Colon (tissue), 2 donors: Measurements from ENCODE around the gene LRP8.

Experiments
- FAIRE-seq: peaks from 2 replicates; lab custom pipeline; 2012; peaks lifted over from hg19 to GRCh38; lab: Jason Lieb, UNC
- donor health status: control.
- donor health status: control.

LRP8 gene

DNA sequence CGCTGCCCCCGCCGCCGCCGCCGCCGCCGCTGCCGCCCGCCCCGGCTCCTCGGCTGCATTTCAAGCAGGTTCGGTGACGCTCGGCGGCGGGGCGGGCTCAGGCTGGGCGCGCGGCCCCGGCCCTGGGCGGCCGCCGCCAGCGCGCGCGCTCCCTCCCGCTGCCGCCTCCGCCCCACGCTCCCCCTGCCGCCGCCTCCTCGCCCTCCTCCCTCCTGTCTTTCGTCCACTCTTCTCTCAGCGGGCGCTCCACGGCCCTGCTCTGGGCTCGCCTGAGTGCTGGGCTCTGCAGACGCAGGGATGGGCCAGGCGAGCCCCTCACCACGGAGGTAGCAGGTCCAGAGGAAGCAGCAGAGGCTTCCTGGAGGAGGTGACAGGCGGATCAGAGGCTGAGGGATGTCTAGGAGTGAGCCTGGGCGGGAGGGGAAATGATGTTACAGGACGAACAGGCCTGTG, at the start of gene LRP8:
Gene LRP8, minus strand, starts transcription at position 62 of the 453 bp plus-strand sequence. CDS start 158 bp downstream, outside the sequence.
- no peak for FAIRE-seq

DNA sequence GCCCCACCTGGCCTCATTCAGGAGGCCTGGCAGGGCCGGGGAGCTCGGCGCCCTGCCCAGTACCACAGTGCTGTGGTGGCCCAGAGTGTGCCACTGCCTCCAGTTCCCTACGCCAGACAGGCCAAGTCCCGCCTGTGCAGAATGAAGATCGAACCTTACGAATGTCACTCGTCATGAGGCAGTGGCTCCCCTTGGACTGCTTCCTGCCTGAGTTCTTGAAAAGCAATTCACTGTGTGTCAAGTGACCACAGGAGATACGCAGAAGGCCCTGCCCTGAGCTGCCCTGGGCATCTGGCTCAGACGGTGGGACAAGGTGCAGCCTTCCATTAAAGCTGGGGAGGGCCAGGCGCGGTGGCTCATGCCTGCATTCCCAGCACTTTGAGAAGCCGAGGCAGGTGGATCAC, 49.6 kb upstream of the LRP8 start:
- no peak for FAIRE-seq

DNA sequence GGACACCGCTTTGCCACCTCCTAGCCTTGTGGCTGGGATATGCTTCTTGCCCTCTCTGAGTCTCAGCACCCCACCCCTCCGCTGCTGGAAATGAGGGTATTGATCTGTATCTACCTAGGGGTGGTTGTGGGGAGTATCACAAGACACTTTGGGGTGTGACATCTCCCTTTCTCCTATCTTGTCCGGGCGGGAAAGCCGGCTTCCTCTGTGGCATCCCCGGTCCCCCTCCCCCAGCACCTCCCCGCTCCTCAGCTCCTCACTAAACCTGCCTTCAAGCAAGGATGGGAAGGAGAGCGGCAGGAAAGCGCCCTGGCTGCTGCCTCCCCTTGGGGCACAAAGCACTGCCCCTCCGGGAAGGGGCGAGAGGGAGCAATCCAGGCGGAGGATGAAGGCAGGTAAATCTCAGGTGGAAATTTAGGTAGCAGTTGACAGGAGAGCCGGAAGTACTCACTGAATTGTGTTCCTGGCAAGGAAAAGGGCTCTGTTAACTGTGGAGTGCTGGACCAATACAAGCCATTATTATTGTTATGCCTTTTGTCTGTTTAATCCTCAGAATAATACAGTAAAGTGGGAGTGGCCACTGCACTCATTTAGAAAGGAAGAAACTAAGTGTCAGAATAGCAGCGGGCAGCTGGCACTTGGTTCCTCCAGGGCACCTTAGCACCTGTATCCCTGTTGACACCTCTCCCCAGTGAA, 49.0 kb upstream of the LRP8 start:
- no peak for FAIRE-seq

DNA sequence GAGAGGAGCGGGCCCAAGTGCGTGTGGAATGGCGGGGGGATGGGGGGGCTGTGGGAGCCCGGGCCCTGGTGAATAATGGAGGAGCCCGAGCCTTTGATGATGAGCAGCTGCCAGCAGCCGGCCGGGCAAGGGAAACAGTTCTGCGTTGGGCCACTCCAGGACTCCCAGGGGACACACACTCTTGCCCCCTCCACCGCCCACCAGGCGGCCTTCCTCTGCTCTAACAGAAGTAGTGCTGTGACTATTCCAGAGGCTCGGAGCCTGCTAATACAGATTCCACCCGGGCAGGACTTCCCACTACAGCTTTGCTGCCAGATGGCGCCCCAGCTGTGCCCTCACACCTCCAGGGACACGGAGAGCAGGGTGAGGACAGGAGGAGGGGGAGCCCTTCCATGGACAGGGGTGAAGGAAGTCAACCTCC, 48.2 kb upstream of the LRP8 start:
- no peak for FAIRE-seq

DNA sequence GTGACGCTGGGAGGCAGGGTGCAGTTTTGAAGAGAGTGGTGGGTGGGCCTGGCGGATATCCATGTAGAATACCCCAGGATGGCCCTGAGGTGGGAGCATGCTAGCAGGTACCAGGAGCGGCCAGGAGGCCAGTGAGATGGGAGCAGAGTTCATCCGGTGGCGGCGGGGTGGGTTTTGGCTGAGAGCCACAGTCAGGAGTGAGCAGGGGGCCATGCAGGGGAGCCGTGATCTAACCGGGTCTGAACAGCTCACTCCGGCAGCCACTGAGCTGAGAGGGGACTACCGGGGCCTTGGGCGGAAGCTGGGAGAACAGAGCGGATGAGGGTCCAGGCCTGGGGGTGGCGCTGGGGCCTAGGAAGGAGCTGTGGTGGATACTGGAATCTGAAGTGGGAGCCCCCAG, 47.6 kb upstream of the LRP8 start:
- no peak for FAIRE-seq

DNA sequence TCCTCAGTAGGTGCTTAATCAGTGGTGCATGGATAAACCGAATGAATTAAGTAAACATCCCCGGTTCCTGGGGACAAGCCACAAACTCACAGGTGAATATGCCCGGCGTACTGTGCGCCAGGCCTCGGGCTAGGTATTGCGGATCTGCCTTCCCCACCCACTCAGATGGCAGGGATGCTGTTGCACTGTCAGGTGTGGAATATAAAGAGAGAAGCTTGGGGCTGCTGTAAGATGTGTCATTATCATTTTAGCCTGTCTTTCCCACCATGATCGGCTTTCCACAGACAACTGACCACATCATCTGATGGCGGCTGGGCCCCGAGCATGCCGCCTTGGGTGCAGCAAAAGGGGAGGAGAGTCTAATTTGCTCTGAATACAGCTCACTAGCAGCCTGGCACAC, 45.4 kb upstream of the LRP8 start:
- FAIRE-seq: no peak

DNA sequence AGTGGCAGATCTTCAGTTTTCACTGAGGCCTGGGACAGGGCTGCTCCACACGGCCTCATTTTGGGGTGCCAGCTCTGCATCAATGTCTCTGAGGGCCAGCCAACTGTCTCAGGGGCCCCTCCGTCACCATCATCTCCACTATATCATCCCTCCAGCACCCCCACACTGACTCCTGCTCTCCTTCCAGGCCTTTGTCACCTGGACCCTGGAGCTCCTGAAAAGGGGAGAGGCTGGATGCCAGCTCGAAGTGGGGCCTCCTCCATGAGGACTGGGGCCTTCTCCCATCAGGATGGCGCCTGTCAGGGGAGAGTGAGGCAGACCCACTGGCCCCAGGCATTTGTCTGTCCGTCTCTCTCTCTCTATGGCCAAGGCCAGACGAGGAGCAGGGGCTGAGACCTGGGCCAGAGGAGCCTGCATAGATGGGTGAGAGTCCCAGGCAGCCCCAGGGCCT, 44.7 kb upstream of the LRP8 start:
- FAIRE-seq: no peak

DNA sequence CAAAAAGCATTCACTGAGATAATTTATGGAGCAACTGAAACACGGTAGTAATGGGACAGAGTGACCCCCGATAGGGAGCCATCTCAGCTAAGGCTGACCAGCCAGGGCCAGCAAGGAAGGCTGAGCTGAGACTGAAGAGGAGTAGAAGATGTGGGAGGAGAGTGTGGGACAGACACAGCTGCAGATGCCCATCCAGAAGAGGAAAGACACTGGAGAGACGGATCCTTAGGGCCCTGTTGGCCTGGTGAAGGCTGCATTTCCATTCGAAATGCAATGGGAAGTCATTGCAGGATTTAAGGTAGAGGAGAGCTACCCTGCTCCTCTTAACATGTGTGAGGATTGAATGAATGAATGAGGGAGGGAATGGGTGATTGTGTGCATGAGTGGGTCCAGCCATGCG, 44.0 kb upstream of the LRP8 start:
- FAIRE-seq: no peak

DNA sequence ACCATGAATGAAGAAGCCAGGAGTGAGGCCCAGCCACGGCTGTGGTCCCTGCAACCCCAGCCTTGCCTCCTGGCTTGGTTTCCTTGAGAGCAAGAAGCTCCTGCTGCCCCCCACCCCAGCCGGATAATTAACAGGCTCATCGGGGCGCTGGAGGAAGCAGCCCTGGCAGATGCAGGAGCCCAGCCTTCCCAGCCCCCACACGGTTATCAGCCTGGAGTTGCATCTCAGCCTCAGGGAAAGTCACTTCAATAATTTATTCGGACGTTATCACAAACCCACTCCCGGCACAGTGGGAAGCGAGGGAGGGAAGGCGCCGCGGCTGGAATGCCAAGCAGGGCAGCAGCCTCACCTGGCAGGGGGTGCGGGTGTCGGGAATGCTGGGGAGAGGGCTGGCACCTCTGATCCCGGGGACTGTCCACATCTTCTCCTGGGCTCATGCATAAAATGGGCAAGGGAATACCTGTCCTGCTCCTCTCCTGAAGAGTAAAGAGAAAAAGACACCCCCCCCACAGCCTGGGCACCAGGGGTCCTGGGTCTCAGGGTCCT, 43.3 kb upstream of the LRP8 start:
- FAIRE-seq: no peak

DNA sequence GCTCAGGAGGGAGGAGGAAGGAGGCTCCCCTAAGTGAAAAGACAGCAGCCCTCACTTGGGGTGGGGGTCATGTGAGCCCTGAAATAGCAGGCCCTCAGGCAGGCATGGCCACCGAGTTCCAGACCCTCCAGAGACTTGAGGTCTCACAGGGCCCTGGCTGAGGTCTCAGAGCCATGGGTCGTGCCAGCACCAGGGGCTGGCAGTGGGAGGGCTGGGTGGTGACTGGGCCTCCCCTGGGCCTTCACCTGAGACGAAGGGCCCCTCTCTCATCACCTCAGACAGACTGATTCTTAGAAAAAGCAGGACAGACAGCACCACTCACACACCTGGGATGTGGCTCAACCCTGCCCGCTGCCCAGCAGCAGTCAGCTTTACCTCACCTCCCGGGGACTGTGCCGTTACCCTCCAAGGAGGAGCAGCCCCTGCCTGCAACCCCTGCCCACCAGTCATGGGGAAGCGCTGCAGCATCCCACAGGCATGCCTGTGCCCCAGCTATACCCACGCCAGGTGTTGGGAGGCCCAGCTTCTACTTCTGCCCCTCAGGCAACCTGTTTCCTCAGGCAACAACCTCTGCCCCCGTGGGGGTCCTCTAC, 42.6 kb upstream of the LRP8 start:
- FAIRE-seq: no peak

DNA sequence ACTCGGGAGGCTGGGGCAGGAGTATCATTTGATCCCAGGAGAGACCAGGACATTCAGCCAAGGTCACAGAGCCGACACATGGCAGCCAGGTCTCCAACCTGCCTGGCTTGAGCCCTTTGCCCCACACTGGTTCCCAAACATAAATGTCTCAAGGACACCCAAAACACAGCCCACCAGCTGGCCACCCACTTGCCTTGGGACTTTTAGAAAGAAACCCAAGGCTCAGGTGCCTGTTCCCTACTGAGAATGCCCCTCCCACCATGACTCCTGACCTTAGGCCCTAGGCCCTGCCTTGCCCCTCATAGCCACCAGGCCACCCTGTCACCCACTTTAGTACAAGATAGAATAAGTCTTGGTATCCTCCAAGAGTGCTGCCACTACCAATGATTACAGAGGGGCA, 41.9 kb upstream of the LRP8 start:
- no peak for FAIRE-seq

DNA sequence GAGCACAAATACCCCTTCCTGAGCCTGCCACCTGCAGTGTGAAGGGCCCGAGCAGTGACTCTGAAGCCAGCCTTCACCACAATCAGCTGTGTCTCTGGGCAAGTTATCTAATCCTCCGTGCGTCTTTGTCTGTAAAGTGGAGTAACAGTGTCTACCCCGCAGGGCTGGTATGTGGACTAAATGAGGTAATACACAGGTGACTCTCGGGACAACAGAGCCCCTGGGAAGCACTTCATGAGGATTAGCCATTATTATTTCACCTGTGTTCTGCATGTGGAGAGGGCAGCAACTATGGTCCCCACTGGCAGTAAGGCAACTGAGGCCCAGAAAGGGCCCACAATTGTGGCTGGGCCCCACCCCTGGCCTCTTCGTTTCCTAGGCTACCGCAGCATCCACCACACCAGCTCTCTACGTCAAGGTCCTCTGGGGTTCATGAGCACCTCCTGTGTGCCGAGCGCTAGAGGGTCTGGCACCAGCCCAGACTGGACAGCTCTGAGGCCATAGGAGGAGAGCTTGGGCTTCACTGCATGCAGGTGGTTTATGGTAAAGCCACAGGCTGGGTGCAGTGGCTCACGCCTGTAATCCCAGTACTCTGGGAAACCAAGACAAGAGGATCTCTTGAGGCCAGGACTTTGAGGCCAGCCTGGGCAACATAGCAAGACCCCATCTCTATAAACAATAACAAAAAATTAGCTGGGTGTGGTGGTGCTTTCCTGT, 41.3 kb upstream of the LRP8 start:
- no peak for FAIRE-seq

DNA sequence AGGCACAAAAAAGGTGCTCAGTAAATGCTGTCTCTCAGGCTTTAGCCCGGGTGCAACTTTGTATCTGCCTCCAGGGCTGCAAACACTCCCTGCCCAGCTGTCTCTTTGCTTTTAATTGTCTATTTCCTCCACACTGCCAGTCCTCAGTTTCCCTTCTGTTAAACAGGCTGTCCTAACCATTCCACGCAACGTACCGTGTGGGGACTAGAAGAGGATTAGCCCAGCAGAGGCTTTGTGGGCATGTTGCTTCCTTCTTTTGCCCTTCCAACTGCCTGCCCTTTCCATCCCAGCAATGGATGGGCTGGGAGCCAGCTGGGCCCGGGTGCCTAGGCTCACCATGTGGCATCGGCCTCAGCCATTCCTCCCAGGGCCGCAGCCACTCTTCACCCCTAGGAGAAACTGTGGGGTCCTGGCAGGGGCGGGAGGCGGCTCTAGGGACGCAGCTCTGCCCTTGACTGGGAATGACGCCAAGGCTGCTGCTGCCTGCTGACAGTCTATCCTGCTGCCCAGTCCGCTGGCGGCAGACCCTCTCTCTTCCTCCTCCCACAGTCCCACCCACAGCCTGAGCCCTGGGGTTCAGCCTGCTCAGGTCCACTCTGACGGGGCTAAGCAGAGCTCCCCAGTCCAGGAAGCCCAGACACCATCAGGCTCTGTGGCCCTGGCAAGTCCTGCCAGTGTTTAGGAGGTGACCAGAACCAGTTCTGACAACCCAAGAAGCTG, 40.6 kb upstream of the LRP8 start:
- FAIRE-seq: no peak

DNA sequence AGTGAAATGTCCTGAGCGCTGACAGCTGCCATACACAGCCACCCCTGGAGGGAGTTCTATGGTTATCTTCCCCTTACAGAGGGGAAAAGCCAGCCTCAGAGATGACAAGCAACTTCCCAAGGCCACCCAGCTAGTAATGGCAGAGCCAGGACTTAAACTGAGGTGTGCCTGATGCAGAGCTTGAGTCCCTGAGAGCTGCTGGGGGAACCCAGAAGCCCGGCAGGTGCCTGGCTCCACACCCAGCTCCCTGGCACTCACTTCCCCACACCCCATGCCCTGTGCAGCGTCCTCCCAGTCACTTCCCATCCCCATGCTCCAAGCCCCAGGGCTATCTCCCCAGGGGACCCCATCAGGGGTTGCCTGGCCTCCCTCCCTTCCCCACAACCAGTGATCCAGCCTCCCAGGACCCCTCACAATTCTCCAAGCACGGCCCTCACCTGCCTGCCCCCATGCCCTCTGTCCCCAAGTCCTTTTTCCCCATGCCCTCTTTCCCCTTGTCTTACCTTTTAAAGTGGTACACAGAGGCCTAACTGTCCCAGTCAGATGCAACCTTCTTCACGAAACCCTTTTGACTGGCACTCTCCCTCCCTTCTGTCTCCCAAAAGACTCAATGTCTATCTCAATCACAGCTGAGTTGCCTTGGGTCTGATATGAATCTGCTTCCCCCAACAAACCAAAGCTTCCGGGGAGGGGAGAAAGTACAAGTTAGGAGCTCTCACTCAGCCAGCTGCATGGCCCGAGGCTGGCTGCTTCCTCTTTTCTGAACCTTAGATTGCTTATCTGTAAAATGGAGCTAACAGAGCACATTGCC, 39.8 kb upstream of the LRP8 start:
- FAIRE-seq: no peak

DNA sequence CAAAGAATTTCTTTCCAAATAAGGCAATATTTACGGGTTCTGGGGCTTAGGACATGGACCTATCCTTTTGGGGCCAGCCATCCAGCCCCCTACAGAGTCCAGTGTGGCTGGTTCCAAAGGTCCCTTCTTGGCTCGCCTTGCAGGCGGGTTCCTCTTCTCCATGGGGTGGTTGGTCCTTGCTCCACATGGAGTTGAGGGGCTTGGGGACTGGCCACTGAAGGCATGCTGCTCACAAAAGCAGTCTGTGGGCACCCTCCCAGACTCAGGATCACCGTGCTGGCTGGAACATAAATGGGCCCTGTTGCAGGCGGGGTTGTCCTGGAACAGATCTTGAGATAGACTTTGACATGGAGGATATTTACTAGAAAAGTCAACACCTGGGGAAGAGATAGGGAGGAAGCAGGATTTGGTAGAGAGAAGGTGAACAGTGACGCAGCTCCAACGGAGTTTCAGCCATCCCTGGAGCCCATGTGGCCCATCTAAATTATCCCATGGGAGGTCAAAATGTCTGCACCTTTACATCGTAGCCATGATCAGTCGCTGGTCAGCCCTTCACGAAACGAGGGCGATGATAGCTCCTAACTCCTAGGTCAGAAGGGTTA, 39.1 kb upstream of the LRP8 start:
- no peak for FAIRE-seq

DNA sequence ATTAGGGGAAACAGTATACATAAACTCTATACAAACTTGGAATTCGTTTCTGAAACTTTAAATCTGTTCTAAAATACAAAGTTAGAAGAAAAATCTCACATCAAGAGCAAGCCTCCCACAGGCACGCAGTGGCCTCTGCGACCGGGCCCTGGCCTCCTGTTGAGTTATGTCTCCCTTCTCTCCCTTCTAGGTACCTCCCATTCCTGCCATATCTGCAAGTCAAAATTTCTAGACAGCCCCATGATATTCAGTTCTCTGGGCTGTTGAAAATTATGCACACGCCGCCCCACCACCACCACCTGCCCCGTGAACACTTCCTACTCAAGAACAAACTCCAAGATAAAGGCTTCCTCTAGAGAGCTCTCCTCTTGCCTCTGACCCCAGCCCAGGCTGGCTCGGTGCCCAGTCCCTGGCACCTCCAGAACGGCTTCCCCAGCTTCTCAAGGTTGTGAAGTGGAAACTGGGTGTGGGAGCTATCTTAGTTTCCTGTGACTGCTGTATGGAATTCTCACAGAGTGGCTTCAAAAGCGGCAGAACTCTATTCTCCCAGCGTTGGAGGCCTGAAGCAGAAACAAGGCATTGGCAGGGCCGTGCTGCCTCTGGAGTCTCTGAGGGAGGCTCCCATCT, 37.7 kb upstream of the LRP8 start:
- no peak for FAIRE-seq

DNA sequence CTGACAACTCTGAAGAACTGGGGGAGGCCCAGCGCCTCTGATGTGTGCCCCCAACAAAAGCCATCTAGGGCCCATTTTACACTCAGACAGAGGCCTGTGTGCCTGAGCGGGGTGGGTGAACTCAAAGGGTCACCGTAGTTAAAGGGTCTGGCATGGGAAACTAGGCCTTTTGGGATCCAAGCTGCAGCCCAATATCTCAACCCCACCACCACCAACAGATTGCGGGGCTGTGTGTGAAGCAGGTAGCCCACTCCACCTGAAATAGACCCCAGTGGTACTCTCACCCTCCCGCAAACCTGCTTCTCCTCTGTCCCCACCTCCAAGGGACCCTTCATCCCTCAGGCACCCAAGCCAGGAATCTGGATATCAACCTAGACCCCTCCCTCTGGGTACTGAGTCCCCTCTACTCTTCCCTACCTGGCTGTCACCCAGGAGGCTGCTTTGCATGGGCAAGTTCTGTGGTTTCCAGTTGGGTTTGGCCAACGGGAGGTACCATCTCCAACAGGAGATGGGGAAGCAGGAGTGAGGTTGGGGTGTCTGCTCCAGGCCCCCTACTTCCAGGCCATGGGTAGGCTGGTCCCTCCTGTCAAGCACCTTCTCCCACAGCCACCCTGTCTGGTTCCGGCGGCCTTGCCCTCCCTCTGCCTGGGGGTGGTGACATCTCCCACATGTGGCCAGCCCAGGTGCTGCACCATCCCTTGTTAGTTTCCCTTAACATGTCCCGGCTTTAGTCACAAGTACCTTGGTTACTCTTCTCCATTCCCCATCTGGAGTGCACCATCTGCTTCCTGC, 35.2 kb upstream of the LRP8 start:
- FAIRE-seq: no peak

DNA sequence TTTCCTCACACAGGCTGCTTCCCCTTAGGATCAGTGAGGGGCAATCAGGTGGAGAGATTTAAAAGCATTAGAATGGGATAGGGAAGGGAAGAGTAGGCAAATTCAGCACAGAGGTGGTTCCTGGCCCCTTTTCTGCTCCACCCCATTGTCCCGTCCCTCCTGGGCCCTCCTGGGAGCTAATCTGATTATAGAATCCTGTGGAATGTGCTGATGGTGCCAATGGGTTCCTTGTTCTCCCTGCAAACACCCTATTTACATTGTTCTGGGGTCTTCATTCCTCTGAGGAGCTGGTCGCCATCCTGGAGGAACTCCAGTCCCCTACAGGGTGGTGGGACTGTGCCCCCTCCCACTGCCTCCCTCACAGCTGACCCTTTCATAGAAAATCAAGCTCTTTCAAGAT, 34.4 kb upstream of the LRP8 start:
- FAIRE-seq: no peak

DNA sequence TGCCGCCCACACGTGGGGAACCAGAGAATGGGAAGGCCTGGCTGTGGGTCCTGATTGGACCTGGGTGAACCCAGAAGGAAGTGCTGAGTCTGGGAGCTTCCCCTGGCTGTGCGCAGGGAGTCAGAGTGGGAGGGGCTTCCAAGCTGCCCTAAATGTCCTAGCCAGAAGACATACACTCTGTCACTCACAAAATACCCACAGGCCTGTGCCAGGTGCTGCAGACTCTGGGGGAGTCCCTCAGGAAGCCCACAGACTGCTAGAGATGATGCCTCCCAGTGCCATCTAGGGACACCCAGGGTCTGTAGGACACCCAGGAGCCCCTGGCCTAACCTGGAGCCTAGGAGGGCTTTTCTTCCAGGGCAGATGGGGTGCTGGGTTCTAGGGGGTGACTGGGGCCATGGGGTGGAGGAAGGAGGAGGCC, 33.7 kb upstream of the LRP8 start:
- FAIRE-seq: no peak

DNA sequence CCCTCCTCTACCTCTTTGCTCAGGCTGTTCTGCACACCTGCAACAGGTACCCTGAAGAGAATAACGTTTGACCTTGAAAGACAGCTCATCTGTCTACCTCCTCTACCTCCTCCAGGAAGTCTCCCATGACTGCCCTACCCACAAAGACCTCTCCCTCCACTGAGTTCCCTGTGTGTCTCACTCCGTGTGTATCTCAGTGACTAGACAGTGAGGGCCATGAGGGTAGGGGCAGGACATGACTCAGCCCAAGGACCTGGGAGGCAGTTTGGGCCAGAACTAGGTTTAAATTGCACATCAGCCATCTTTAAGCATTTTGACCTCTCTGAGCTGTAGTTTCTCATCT, 32.0 kb upstream of the LRP8 start:
- no peak for FAIRE-seq
